Epithelial cell of proximal tubule (primary cell): Measurements from ENCODE around the gene ZCCHC8. TPM values are rescaled to one million over a fixed set of nuclear protein-coding genes. Genes with fewer than 3 reads are reported as not detected.

Source experiments
- DNase-seq: peaks from one replicate; pipeline ENCODE4 v3.0.0-alpha.2; 2011; ENCODE audit warnings: low read depth
- H3K4me3 ChIP-seq: 2 replicates; pipeline ENCODE4 v1.5.1; 2011; ENCODE audit warnings: low read depth, mild to moderate bottlenecking, low read length
- total RNA-seq: library from RNA; depleted of rRNA; stranded (reverse); fragments of >200 nt; gene quantifications from 2 replicates; pipeline ENCODE4 v1.2.3, GENCODE V29; 2015
- TF ChIP-seq, protein P1 (sequence below): conservative IDR thresholded peaks from 2 replicates; pipeline ENCODE4 v1.5.1; 2012; ENCODE audit warnings: low read depth, mild to moderate bottlenecking, low read length

ZCCHC8 gene
- total RNA-seq: 23.3 and 25.0 TPM in 2 replicates

DNA sequence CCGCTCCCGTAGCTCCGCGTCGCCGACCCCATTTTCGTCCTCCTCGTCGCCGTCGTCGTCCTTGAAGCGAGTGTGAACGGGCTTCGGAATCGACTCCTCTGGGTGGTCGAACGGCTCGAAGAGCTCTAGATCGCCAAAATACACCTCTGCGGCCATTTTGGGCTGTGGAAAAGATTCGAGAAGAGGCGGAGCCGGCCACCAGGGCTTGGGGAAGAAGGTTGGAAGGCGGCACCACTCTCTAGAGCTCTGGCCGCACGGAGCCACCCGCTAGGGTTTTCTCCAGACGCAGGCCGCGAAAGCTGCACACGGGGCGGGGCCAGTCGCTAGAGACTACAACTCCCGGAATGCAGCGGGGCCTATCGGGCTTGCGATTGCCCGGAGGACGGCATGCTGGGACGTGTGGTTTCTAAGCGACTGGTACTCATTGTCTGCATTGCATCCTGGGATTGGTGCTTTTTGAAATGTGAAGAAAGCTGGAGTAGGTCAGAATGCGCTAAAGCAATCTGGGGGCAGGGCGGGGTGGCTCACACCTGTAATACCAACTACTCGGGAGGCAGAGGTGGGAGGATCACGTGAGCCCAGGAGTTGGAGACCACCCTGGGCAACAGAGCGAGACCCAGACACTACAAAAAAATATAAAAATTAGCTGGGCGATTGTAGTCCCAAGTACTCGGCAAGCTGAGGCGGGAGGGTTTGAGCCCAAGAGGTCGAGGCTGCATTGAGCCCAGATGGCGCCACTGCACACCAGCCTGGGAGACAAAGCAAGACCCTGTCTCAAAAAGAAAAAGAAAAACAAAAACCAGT lies at the start of gene ZCCHC8:
Gene ZCCHC8, minus strand, starts transcription at position 248 of the 804 bp plus-strand sequence. Its CDS starts 92 bp downstream, at position 156.
- TF ChIP-seq, protein P1, sequence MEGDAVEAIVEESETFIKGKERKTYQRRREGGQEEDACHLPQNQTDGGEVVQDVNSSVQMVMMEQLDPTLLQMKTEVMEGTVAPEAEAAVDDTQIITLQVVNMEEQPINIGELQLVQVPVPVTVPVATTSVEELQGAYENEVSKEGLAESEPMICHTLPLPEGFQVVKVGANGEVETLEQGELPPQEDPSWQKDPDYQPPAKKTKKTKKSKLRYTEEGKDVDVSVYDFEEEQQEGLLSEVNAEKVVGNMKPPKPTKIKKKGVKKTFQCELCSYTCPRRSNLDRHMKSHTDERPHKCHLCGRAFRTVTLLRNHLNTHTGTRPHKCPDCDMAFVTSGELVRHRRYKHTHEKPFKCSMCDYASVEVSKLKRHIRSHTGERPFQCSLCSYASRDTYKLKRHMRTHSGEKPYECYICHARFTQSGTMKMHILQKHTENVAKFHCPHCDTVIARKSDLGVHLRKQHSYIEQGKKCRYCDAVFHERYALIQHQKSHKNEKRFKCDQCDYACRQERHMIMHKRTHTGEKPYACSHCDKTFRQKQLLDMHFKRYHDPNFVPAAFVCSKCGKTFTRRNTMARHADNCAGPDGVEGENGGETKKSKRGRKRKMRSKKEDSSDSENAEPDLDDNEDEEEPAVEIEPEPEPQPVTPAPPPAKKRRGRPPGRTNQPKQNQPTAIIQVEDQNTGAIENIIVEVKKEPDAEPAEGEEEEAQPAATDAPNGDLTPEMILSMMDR: peak; percentile 10
- peak within 1 kb of the TSS; percentile 91 for H3K4me3 ChIP-seq
- DNase-seq: peak; percentile 84

DNA sequence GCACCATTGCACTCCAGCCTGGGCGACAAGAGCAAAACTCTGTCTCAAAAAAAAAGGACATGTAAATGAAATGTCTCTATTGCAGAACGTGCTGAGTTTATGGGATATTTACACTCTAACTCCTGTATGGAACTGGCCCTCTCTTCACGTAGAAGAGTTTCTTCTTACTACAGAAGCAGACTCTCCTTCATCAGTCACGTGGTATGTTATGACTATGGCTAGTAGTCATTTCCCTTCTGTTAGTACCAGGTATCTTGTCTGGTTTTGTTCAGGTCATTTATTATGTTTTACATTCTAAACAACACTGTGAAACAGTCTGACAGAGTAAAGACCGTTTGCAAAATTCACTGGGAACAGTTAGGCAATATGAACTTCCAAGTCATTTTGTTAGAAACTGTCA lies 46.6 kb upstream of the ZCCHC8 start:
- DNase-seq: no peak
- TF ChIP-seq, protein P1: no peak
- H3K4me3 ChIP-seq: no peak overlapping the region

DNA sequence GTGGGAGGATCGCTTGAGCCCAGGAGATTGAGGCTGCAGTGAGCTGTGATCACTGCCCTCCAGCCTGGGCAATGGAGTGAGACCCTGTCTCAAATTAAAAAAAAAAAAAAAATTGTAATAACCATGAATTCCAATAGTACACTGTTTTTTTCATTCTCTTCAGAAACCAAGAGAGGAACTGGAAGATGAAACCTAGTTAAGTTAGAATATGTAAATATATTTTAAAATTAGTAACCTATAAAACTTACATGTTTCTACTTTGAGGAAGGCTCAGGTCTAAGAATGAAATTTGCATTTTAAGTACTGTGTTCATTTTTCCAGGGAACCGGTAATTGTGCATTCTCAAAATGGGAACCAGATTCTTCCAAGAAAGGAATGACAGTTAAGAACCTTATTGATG lies 45.1 kb upstream of the ZCCHC8 start:
- H3K4me3 ChIP-seq: no peak overlapping the region
- TF ChIP-seq, protein P1: no peak

DNA sequence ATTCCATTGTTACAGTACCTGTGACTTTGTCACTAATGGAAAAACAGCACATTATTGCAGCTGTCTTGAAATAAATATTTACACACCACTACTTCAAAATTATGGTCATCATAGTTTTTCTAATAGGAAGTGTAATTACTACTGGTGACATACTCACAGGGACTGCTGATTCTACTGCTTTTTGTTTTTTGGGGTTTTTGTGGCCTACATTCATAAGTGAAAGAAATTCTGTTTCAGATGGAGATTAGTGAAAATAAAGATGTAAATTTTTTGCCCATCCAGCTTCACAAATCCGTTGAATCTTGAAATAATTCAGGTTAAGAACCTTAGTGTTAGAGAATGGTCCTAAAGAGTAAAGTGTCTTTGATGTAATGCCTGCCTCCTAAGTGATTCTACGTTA lies 43.8 kb upstream of the ZCCHC8 start:
- TF ChIP-seq, protein P1: no peak
- H3K4me3 ChIP-seq: no peak overlapping the region
- no peak for DNase-seq

More for the DNA sequence above, 45.1 kb upstream of the ZCCHC8 start:
- DNase-seq: no peak

DNA sequence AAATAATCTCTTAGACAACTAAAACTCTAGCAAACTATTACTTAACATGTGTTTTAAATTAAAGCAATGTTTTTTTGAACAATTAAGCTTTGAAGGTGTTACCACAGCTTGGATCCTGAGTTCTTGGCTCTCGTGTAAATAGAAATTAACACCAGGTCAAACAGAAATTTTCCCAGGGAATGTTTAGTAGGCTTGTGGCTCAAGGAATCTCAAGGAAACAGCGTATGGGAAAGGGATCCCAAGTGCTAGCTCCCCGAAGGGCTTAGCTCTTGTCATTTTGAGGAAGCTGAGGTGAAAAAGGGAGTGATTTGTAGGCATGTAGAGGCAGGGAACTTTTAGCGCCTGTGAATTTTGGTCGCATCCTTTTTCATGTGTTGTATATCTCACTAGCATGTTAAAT lies 37.8 kb upstream of the ZCCHC8 start:
- no peak for DNase-seq
- no peak overlapping the region for H3K4me3 ChIP-seq
- TF ChIP-seq, protein P1: no peak

DNA sequence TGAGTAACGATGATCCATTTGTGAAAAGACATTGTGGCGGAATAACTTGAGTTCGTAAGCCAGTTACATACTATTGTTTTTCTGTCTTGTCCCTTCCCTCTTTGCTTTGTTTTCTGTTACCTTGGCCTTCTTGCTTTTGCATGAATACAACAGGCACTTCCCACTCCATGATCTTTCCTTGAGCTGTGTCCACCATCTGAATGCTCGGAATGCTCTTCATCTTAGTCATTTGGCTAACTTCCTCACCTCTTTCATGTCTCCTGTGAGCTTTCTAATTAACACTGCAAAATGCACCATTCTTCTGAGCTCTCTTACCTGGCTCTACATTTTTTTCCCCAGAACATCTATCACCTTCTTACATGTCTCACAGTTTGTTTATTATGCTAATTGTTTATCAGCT lies 36.3 kb upstream of the ZCCHC8 start:
- DNase-seq: no peak
- no peak overlapping the region for H3K4me3 ChIP-seq
- TF ChIP-seq, protein P1: no peak

DNA sequence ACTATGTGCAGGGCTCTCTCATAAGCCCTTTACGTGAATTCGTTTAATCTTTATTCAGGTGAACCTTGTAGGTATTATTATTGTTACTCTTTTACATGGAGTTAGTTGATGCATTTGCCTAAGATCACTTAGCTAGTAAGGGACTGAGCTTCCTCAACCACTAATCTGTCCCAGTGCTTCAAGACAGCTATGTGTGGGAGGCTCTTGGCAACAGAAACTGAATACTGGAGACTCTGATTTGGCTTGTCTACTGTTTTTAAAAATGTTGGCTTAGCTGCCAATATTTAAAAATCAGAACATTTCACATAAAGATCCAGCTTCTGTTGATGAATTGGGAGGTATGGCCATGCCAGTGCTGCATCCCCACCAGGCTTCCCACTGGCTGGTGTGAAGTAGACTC lies 33.1 kb upstream of the ZCCHC8 start:
- H3K4me3 ChIP-seq: no peak overlapping the region
- TF ChIP-seq, protein P1: no peak
- no peak for DNase-seq
